ENCODE measurements around the gene ZNF653.

DNA sequence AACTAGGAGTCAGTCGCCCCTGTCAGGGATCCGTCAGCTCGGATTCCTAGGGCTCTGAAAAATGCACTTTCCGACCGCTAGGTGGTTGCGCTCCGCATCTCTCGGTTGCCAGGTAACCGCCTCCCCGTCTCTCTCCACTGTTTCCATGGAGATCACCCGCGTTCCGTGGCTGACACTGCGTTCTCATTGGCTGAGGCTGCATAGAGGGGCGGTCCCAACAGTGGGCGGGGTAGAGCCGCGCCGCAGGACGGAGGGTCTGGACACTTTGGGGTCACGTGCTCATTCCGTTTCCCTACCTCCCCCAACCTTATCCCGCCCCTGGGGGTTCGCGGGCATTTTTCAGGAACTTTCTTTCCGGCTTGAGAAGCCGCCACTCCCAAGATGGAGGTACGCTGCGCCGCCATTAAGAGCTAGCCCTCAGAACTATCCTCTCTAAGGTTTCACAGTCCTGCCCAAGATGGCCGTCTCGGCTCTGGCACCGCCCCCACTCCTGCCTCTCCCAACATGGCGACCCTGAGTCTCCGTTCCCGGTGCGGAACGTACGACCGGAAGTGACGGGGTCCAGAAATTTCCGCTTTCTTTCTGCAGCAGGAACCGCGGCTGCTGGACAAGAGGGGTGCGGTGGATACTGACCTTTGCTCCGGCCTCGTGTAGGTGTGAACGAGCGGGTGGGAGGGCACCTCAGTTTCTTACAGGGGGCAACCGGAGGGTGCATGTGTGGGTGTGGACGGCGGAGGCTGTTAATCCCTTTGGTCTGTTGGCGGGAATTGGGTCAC, 70.4 kb downstream of the ZNF653 start, which contains the start of the genes ODAD3 and PRKCSH:
- TF ChIP-seq, protein P1, sequence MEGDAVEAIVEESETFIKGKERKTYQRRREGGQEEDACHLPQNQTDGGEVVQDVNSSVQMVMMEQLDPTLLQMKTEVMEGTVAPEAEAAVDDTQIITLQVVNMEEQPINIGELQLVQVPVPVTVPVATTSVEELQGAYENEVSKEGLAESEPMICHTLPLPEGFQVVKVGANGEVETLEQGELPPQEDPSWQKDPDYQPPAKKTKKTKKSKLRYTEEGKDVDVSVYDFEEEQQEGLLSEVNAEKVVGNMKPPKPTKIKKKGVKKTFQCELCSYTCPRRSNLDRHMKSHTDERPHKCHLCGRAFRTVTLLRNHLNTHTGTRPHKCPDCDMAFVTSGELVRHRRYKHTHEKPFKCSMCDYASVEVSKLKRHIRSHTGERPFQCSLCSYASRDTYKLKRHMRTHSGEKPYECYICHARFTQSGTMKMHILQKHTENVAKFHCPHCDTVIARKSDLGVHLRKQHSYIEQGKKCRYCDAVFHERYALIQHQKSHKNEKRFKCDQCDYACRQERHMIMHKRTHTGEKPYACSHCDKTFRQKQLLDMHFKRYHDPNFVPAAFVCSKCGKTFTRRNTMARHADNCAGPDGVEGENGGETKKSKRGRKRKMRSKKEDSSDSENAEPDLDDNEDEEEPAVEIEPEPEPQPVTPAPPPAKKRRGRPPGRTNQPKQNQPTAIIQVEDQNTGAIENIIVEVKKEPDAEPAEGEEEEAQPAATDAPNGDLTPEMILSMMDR (IDR thresholded peaks at IDR 0.05): peak; percentile 91
- TF ChIP-seq ZFX (IDR thresholded peaks at IDR 0.05; ENCODE audit: borderline replicate concordance): no peak
